ENCODE results near the gene ALDH3B1. TPM values are rescaled to one million over a fixed set of nuclear protein-coding genes. Genes with fewer than 3 reads are reported as not detected.

ALDH3B1 gene
- total RNA-seq, 1 donor from 2014 or later, result 1.3 TPM

- Mint-ChIP-seq H3K9me3 (ENCODE audit: unreplicated experiment) (no peaks in the 10 kb centered on the region), H3K36me3 (ENCODE audit: low read depth, unreplicated experiment) (peaks cover 2% of the 10 kb centered on the region), H3K4me1 (ENCODE audit: low read depth, unreplicated experiment) (peaks cover 4% of the 10 kb centered on the region), H3K4me3 (ENCODE audit: unreplicated experiment) (peak within 1 kb of the TSS; percentile 71), H3K27ac (ENCODE audit: unreplicated experiment) (no peak within 1 kb of the TSS), H3K27me3 (ENCODE audit: low read depth, unreplicated experiment) (no peaks in the 10 kb centered on the region)
- Histone ChIP-seq H3K79me2 (ENCODE audit: insufficient read depth, low read length) (peaks cover 39% of the 10 kb centered on the region), H3K36me3 (ENCODE audit: insufficient read depth, low read length) (no peaks in the 10 kb centered on the region), H3K9me3 (ENCODE audit: insufficient read depth, low read depth, low read length) (no peaks in the 10 kb centered on the region), H3K27ac (ENCODE audit: low read depth, low read length) (peak within 1 kb of the TSS; percentile 57), H3K27me3 (ENCODE audit: insufficient read depth, low read length) (no peaks in the 10 kb centered on the region), H2AFZ (ENCODE audit: low read depth, low read length) (peak within 1 kb of the TSS; percentile 68), H3K4me2 (ENCODE audit: low read length) (peak within 1 kb of the TSS; percentile 88), H4K20me1 (ENCODE audit: insufficient read depth, low read length) (peaks cover 11% of the 10 kb centered on the region), H3K4me3 (ENCODE audit: insufficient read depth, low read depth, low read length) (peak within 1 kb of the TSS; percentile 55), H3K4me1 (ENCODE audit: insufficient read depth, low read length) (peaks cover 34% of the 10 kb centered on the region), H3K9ac (ENCODE audit: low read length) (peak within 1 kb of the TSS; percentile 75)
- DNase-seq (ENCODE audit: low read depth) (peak; percentile 49), FAIRE-seq (no peak)
- TF ChIP-seq EZH2 (IDR thresholded peaks at IDR 0.05; ENCODE audit: insufficient read depth, low read length) (no peak), CTCF (IDR thresholded peaks at IDR 0.05; ENCODE audit: insufficient read depth, low read depth, low read length) (no peak)
These were observed 28.8 kb downstream of the ALDH3B1 start, which contains the start of gene TCIRG1 for GRCh38 chr11:68038718-68039525. Gene TCIRG1 (plus strand): TSS chr11:68039025. CDS start chr11:68041272, 2,247 bp downstream.

- Histone ChIP-seq H2AFZ (ENCODE audit: low read depth, low read length) (no peak overlapping the region), H3K27me3 (ENCODE audit: insufficient read depth, low read length) (no peaks in the 10 kb centered on the region), H3K27ac (ENCODE audit: low read depth, low read length) (peak overlapping the region; percentile 56), H3K4me1 (ENCODE audit: insufficient read depth, low read length) (peaks cover 34% of the 10 kb centered on the region), H3K4me2 (ENCODE audit: low read length) (peak overlapping the region; percentile 88), H3K9me3 (ENCODE audit: insufficient read depth, low read depth, low read length) (no peaks in the 10 kb centered on the region), H3K4me3 (ENCODE audit: insufficient read depth, low read depth, low read length) (peak overlapping the region; percentile 55), H3K79me2 (ENCODE audit: insufficient read depth, low read length) (peaks cover 35% of the 10 kb centered on the region), H3K36me3 (ENCODE audit: insufficient read depth, low read length) (no peaks in the 10 kb centered on the region), H4K20me1 (ENCODE audit: insufficient read depth, low read length) (peaks cover 17% of the 10 kb centered on the region), H3K9ac (ENCODE audit: low read length) (peak overlapping the region; percentile 75)
- TF ChIP-seq CTCF (IDR thresholded peaks at IDR 0.05; ENCODE audit: insufficient read depth, low read depth, low read length) (no peak), EZH2 (IDR thresholded peaks at IDR 0.05; ENCODE audit: insufficient read depth, low read length) (no peak)
- Mint-ChIP-seq H3K27ac (ENCODE audit: unreplicated experiment) (no peak overlapping the region), H3K4me3 (ENCODE audit: unreplicated experiment) (peak overlapping the region; percentile 71), H3K27me3 (ENCODE audit: low read depth, unreplicated experiment) (no peaks in the 10 kb centered on the region), H3K36me3 (ENCODE audit: low read depth, unreplicated experiment) (no peaks in the 10 kb centered on the region), H3K4me1 (ENCODE audit: low read depth, unreplicated experiment) (peaks cover 4% of the 10 kb centered on the region), H3K9me3 (ENCODE audit: unreplicated experiment) (no peaks in the 10 kb centered on the region)
- DNase-seq (ENCODE audit: low read depth) (no peak), FAIRE-seq (no peak)
These were observed 29.5 kb downstream of the ALDH3B1 start for GRCh38 chr11:68039526-68040086.
